ENCODE measurements around the gene NXPE3. TPM values are rescaled to one million over a fixed set of nuclear protein-coding genes. Genes with fewer than 3 reads are reported as not detected.

Gene NXPE3
- total RNA-seq, 6 experiments from 2014 or later: 37.7 to 44.3 (median 41.0) TPM

DNA sequence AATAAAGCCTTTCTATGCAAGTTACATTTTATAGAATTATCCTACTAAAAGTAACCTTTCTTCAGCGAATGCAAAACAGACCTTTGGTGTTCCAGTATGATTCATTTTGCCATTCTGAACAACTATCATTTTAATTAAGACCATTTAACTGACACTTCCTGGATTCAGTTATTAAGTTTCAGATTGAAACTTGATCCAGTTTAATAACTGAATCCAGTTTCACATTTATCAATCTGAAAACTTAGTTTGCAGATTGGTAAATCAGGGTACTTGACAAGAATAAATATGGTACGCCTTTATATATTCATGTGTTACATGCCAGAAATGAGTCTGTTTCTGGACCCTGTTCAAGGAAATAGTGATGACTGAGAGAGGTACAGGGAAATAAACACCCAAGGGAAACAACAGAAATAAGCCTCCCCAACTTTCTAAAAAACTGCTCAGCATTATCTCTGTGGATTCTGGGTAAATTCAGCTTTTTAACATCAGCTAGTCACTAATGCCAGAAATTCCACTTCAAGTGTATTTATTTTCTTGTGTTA lies 47.0 kb downstream of the NXPE3 start:
- H3K27ac Mint-ChIP-seq: peak overlapping the region; percentile 77
- H3K4me1 Mint-ChIP-seq (ENCODE audit: low read depth): peaks cover 63% of the 10 kb centered on the region
- DNase-seq: no peak
- no peaks in the 10 kb centered on the region; the same call in 1 of the 2 replicates for H3K27me3 Mint-ChIP-seq (ENCODE audit: insufficient read depth)
- H3K4me3 Mint-ChIP-seq: peak overlapping the region; percentile 75
- TF ChIP-seq, protein P1, sequence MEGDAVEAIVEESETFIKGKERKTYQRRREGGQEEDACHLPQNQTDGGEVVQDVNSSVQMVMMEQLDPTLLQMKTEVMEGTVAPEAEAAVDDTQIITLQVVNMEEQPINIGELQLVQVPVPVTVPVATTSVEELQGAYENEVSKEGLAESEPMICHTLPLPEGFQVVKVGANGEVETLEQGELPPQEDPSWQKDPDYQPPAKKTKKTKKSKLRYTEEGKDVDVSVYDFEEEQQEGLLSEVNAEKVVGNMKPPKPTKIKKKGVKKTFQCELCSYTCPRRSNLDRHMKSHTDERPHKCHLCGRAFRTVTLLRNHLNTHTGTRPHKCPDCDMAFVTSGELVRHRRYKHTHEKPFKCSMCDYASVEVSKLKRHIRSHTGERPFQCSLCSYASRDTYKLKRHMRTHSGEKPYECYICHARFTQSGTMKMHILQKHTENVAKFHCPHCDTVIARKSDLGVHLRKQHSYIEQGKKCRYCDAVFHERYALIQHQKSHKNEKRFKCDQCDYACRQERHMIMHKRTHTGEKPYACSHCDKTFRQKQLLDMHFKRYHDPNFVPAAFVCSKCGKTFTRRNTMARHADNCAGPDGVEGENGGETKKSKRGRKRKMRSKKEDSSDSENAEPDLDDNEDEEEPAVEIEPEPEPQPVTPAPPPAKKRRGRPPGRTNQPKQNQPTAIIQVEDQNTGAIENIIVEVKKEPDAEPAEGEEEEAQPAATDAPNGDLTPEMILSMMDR (IDR thresholded peaks at IDR 0.05): no peak
- H3K36me3 Mint-ChIP-seq (ENCODE audit: low read depth): peaks cover 15% of the 10 kb centered on the region
- no peaks in the 10 kb centered on the region for H3K9me3 Mint-ChIP-seq

DNA sequence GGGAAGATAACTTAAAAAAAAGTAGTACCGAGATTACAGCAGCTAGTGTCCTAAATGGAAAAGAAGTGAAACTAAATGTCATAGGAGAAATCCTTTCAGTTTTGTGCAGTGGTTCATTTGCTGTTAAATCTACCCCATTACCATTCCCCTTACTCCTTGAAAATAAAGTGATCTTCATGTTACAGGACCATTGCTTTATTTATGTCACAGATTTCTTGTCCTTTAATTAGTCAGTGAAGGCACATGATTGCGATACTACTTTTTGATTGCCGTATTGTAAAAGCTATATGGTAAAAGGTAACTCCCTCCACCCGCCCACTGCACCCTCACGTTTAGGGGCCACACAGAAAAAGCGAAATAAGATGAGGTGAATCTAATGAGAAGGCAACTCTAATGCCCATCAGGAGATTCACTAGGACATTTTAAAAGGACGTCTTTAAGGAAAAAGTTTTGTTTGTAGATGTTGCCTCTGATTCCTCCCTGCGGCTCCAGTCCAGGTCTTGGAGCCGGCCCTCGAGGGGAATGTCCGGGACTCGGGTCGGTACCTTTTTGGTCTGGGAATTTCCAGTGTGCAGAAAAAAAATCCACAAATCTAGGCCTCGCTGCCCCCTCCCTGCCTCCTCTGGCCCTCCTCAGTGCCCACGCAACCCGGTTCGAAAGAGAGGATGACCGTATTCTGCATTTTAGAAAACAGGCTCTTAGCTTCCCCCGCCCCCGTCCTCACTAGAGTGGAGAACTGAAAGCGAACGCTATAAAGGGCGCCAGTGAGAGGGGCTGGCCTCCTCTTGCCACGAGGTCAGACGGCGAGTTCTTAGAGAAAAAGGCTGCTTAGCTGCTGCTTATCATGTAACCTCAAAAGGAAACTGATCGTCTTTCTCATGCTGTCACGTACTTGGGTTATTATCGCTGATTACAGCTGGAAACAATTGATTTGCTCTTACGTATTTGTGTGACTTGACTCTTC lies 48.5 kb downstream of the NXPE3 start:
- H3K4me1 Mint-ChIP-seq (ENCODE audit: low read depth): peaks cover 63% of the 10 kb centered on the region
- peaks cover 8% of the 10 kb centered on the region for H3K36me3 Mint-ChIP-seq (ENCODE audit: low read depth)
- H3K27ac Mint-ChIP-seq: peak overlapping the region; percentile 99
- TF ChIP-seq, protein P1 (IDR thresholded peaks at IDR 0.05): no peak
- peak overlapping the region; percentile 90 for H3K4me3 Mint-ChIP-seq
- peak; percentile 48 for DNase-seq
- no peaks in the 10 kb centered on the region; the same call in 1 of the 2 replicates for H3K27me3 Mint-ChIP-seq (ENCODE audit: insufficient read depth)
- H3K9me3 Mint-ChIP-seq: no peaks in the 10 kb centered on the region

DNA sequence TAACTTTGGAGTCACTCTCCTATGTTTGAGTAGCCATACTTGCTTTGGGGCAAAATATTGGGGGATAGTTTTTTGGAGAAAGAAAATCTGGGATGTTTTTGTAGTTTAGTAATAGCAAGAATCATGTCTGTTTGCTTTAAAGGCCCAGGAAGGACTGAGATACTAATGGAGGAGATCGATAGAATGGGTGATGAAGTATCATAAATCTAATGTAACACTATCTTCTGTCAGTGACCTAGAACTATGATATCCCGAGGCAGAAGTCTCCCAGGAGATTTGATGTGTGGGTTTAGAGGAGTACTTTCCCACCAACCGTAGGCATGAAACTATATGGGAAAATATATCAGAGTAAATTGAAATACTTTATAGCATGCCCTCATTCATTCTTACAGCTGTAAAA lies 49.3 kb downstream of the NXPE3 start:
- no peak for DNase-seq
- H3K4me1 Mint-ChIP-seq (ENCODE audit: low read depth): peaks cover 60% of the 10 kb centered on the region
- H3K27me3 Mint-ChIP-seq (ENCODE audit: insufficient read depth): no peaks in the 10 kb centered on the region; the same call in 1 of the 2 replicates
- TF ChIP-seq, protein P1 (IDR thresholded peaks at IDR 0.05): no peak
- peak overlapping the region; percentile 99 for H3K27ac Mint-ChIP-seq
- H3K36me3 Mint-ChIP-seq (ENCODE audit: low read depth): peaks cover 9% of the 10 kb centered on the region
- no peaks in the 10 kb centered on the region for H3K9me3 Mint-ChIP-seq
- H3K4me3 Mint-ChIP-seq: peak overlapping the region; percentile 90

DNA sequence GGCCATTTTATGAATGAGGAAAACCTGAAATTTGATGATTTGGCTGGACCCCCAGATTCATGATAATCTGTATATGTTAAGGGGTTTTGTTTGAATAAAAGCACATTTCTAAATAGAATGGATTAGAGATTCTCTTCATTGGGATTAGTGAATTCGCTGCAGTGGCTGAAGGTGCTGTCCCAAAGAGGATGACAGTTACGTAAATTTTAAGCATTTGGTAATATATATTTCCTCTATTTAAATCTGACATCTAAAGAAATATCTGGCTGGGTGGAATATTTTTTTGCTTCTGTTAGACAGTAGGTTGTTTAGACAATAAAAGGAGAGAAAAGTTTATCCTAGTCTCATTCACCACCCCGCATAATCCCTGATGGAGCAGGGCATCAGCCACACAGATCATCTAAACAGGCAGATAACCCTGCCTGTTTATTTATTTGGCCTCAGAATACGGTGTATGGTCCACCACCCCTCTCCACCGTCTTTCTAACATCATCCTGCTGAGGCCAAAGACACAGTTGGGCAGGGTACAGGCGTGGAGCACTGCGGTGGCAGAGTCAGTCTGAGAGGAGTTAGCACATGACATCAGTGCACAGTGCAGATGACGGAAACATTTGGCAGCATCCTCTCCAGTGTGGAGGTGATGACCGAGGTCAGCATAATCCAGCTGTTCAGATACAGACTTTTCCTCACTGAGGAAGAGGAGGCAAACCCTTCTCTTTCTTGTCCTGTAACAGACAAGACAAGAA lies 49.9 kb downstream of the NXPE3 start:
- Mint-ChIP-seq H3K36me3 (ENCODE audit: low read depth) (peaks cover 9% of the 10 kb centered on the region), H3K9me3 (no peaks in the 10 kb centered on the region), H3K4me3 (peak overlapping the region; percentile 90), H3K4me1 (ENCODE audit: low read depth) (peaks cover 61% of the 10 kb centered on the region), H3K27ac (peak overlapping the region; percentile 99), H3K27me3 (ENCODE audit: insufficient read depth) (no peaks in the 10 kb centered on the region; the same call in 1 of the 2 replicates)
- TF ChIP-seq, protein P1 (IDR thresholded peaks at IDR 0.05): no peak
- DNase-seq: peak; percentile 43

DNA sequence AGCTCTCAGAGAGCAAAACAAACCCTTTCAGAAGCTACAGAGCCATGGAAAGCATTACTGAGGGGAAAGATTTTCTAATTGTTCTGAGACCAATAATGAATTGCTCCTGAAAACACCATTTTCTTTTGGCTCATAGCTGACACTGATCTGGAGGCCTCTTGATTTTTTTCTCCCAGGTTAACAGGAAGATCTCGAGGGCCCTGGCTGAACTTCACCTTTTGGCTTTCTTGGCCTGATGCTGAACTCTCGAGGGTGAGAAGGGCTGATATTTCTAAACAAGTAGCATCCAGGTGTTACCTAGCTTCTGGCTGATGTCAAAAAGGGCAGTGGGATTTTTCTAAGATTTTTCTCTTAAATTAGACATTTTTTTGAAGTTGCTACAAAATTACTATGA lies 50.4 kb downstream of the NXPE3 start:
- DNase-seq: no peak
- H3K4me3 Mint-ChIP-seq: peak overlapping the region; percentile 90
- TF ChIP-seq, protein P1 (IDR thresholded peaks at IDR 0.05): no peak
- H3K27ac Mint-ChIP-seq: peak overlapping the region; percentile 99
- H3K9me3 Mint-ChIP-seq: no peaks in the 10 kb centered on the region
- H3K27me3 Mint-ChIP-seq (ENCODE audit: insufficient read depth): no peaks in the 10 kb centered on the region; the same call in 1 of the 2 replicates
- H3K36me3 Mint-ChIP-seq (ENCODE audit: low read depth): peaks cover 9% of the 10 kb centered on the region
- peaks cover 61% of the 10 kb centered on the region for H3K4me1 Mint-ChIP-seq (ENCODE audit: low read depth)

Data from HFFc6 (cell line).